Gastroesophageal sphincter (tissue), 4 donors: ENCODE measurements around the gene GPC3. TPM values are rescaled to one million over a fixed set of nuclear protein-coding genes. Genes with fewer than 3 reads are reported as not detected.

Experiments used
- ATAC-seq: fragments of 150-250 bp; one replicate; pipeline ENCODE4 v1.9.1; 2016; ENCODE audit warnings: mild to moderate bottlenecking, moderate library complexity
- H3K27ac ChIP-seq, 4 donors: fragments of 200-600 bp; sonication (generic) in 3 of 4; 1 replicate in 3 of 4; 2 replicates in 1 of 4; pipeline ENCODE4 v1.5.1; 2016 to 2019
- H3K27me3 ChIP-seq: fragments of 200-600 bp; sonication (generic); one replicate; pipeline ENCODE4 v1.5.1; 2019
- H3K36me3 ChIP-seq, 2 donors: fragments of 200-600 bp; sonication (generic); one replicate each; pipeline ENCODE4 v1.5.1; 2019; ENCODE audit warnings: control low read depth in 1 of 2
- H3K4me1 ChIP-seq, 3 donors: fragments of 200-600 bp; sonication (generic); 1 replicate in 2 of 3; 2 replicates in 1 of 3; pipeline ENCODE4 v1.5.1; 2016 to 2019; ENCODE audit warnings: control low read depth in 2 of 3
- H3K4me3 ChIP-seq, 2 donors: fragments of 200-600 bp; sonication (generic); one replicate each; pipeline ENCODE4 v1.5.1; 2019; ENCODE audit warnings: mild to moderate bottlenecking in 1 of 2, moderate library complexity in 1 of 2
- H3K9me3 ChIP-seq, 3 donors: fragments of 200-600 bp; sonication (generic); one replicate each; pipeline ENCODE4 v1.5.1; 2017 to 2019; ENCODE audit warnings: control low read depth in 2 of 3
- EP300 ChIP-seq: sonication (generic); formaldehyde crosslinking; IDR thresholded peaks from one replicate; pipeline ENCODE4 v1.6.1; 2017; ENCODE audit warnings: antibody characterized with exemption, mild to moderate bottlenecking
- POLR2A ChIP-seq, 2 donors: fragments of 450-650 bp; IDR thresholded peaks; one replicate each; pipeline ENCODE4 v1.6.1; 2017; ENCODE audit warnings: antibody characterized with exemption in 2 of 2, mild to moderate bottlenecking in 2 of 2, moderate library complexity in 1 of 2
- POLR2AphosphoS5 ChIP-seq: sonication (generic); formaldehyde crosslinking; IDR thresholded peaks from one replicate; pipeline ENCODE4 v1.6.1; 2017; ENCODE audit warnings: antibody characterized with exemption
- WGBS, 2 donors: methylation state at CpG; one replicate each; pipeline ENCODE4 v1.1.5; 2018; ENCODE audit warnings: low coverage in 1 of 2; 5-methylcytosine and 5-hydroxymethylcytosine counted together
- total RNA-seq, 4 donors: library from RNA; depleted of rRNA; stranded (reverse); fragments of >200 nt; gene quantifications; one replicate each; pipeline ENCODE4 v1.1.0, GENCODE V29; 2016
- TF ChIP-seq, protein P1 (sequence below), 4 experiments: fragments of 200-600 bp in 2 of 4; fragments of 450-650 bp in 2 of 4; sonication (generic) in 1 of 4; IDR thresholded peaks; one replicate each; pipeline ENCODE4 v1.5.1; 2017 to 2019; ENCODE audit warnings: antibody characterized with exemption in 4 of 4, mild to moderate bottlenecking in 2 of 4, moderate library complexity in 2 of 4

GPC3 gene
- total RNA-seq, 4 donors from 2014 or later: 5.8 to 19.7 (median 14.9) TPM

GRCh38 chrX:133541021-133541420 lies 444.4 kb downstream of the GPC3 start:
- Histone ChIP-seq H3K4me3 (no peak overlapping the region), H3K9me3 (no peaks in the 10 kb centered on the region), H3K4me1 (peaks cover 0 to 3% (median 0%) of the 10 kb centered on the region in 3 donors), H3K36me3 (no peaks in the 10 kb centered on the region), H3K27me3 (no peaks in the 10 kb centered on the region), H3K27ac (no peak overlapping the region)
- TF ChIP-seq POLR2A (IDR thresholded peaks at IDR 0.05) (no peak), EP300 (no peak), POLR2AphosphoS5 (no peak)
- TF ChIP-seq, protein P1, sequence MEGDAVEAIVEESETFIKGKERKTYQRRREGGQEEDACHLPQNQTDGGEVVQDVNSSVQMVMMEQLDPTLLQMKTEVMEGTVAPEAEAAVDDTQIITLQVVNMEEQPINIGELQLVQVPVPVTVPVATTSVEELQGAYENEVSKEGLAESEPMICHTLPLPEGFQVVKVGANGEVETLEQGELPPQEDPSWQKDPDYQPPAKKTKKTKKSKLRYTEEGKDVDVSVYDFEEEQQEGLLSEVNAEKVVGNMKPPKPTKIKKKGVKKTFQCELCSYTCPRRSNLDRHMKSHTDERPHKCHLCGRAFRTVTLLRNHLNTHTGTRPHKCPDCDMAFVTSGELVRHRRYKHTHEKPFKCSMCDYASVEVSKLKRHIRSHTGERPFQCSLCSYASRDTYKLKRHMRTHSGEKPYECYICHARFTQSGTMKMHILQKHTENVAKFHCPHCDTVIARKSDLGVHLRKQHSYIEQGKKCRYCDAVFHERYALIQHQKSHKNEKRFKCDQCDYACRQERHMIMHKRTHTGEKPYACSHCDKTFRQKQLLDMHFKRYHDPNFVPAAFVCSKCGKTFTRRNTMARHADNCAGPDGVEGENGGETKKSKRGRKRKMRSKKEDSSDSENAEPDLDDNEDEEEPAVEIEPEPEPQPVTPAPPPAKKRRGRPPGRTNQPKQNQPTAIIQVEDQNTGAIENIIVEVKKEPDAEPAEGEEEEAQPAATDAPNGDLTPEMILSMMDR (IDR thresholded peaks at IDR 0.05): no peak
- ATAC-seq: no peak

GRCh38 chrX:133538148-133538547 lies 447.2 kb downstream of the GPC3 start:
- no peak overlapping the region for H3K4me3 ChIP-seq

GRCh38 chrX:133537142-133537541 lies 448.3 kb downstream of the GPC3 start:
- no peaks in the 10 kb centered on the region for H3K4me1 ChIP-seq
- H3K4me3 ChIP-seq: no peak overlapping the region
- TF ChIP-seq, protein P1 (IDR thresholded peaks at IDR 0.05): no peak
- no peak for ATAC-seq
- no peaks in the 10 kb centered on the region for H3K9me3 ChIP-seq
- H3K27ac ChIP-seq: no peak overlapping the region
- H3K27me3 ChIP-seq: no peaks in the 10 kb centered on the region
- WGBS, 2 donors: 48 to 65% methylated on average over 2 to 3 of the region's 3 CpGs
- no peaks in the 10 kb centered on the region for H3K36me3 ChIP-seq

More at GRCh38 chrX:133538148-133538547, 447.2 kb downstream of the GPC3 start:
- 79 to 92% methylated on average over 3 to 4 of the region's 4 CpGs for WGBS, 2 donors
- no peak for ATAC-seq
- no peak overlapping the region for H3K27ac ChIP-seq
- no peaks in the 10 kb centered on the region for H3K36me3 ChIP-seq
- H3K27me3 ChIP-seq: no peaks in the 10 kb centered on the region
- TF ChIP-seq EP300 (no peak), POLR2A (IDR thresholded peaks at IDR 0.05) (no peak), POLR2AphosphoS5 (no peak)
- TF ChIP-seq, protein P1 (IDR thresholded peaks at IDR 0.05): no peak
- no peaks in the 10 kb centered on the region for H3K9me3 ChIP-seq
- H3K4me1 ChIP-seq: no peaks in the 10 kb centered on the region

DNA sequence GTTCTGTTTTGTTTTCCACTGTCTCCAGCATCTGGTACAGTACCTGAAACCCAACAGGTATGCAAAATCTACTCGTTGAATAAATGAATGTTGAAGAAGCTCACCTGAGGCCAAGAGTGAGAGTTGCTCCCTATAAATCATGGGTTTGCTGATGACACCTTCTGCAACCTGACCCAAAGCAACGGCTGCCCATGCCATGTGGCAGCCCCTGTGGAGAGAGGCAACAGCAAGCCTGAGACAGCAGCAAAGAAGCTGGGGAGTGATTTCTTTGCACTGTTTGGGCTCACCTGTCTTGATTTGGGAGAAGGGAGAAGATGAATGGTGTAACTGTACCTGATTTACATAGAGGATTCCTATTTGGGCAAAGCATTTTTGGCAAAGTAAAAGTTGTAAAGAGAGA lies 450.3 kb downstream of the GPC3 start:
- TF ChIP-seq, protein P1 (IDR thresholded peaks at IDR 0.05): no peak
- TF ChIP-seq EP300 (no peak), POLR2A (IDR thresholded peaks at IDR 0.05) (no peak), POLR2AphosphoS5 (no peak)
- H3K4me3 ChIP-seq: no peak overlapping the region
- H3K9me3 ChIP-seq: no peaks in the 10 kb centered on the region
- no peaks in the 10 kb centered on the region for H3K4me1 ChIP-seq
- H3K27me3 ChIP-seq: no peaks in the 10 kb centered on the region
- no peak overlapping the region for H3K27ac ChIP-seq
- 50% methylated on average over 1 of the region's 2 CpGs; no CpG with 5 or more reads in 1 of the 2 donors for WGBS, 2 donors
- H3K36me3 ChIP-seq: no peaks in the 10 kb centered on the region
- no peak for ATAC-seq

- no peak overlapping the region for H3K27ac ChIP-seq
- H3K4me3 ChIP-seq: no peak overlapping the region
- no peak for ATAC-seq
- no peaks in the 10 kb centered on the region for H3K9me3 ChIP-seq
- TF ChIP-seq, protein P1 (IDR thresholded peaks at IDR 0.05): no peak
- no peak for TF ChIP-seq EP300
- TF ChIP-seq POLR2A (IDR thresholded peaks at IDR 0.05): no peak
- TF ChIP-seq POLR2AphosphoS5: no peak
- 83 to 89% methylated on average over 4 of the region's 4 CpGs for WGBS, 2 donors
- H3K4me1 ChIP-seq: no peaks in the 10 kb centered on the region
- H3K36me3 ChIP-seq: no peaks in the 10 kb centered on the region
- H3K27me3 ChIP-seq: no peaks in the 10 kb centered on the region
These were observed 451.2 kb downstream of the GPC3 start for GRCh38 chrX:133534172-133534571.
